Activated CD4-positive, alpha-beta memory T cell treated with anti-CD3 and anti-CD28 coated beads for 36 hours (primary cell): ENCODE results near the gene SSR4. TPM values are rescaled to one million over a fixed set of nuclear protein-coding genes. Genes with fewer than 3 reads are reported as not detected.

Experiments
- CTCF ChIA-PET: fragments of 350-600 bp; sonication (Branson Sonifier 250); formaldehyde crosslinking; loops from one replicate; lab custom pipeline; 2021; ENCODE audit warnings: antibody characterized with exemption, inconsistent platforms; lab: Charles Lee
- POLR2A ChIA-PET: fragments of 350-600 bp; sonication (Branson Sonifier 250); formaldehyde crosslinking; loops from one replicate; lab custom pipeline; 2021; ENCODE audit warnings: antibody characterized with exemption; lab: Charles Lee
- DNase-seq: peaks from one replicate; pipeline ENCODE4 v3.0.0-alpha.2; 2020
- H3K27ac Mint-ChIP-seq: one replicate; pipeline ENCODE4 v1.8.0; 2021; ENCODE audit warnings: mixed read lengths
- H3K27me3 Mint-ChIP-seq: one replicate; pipeline ENCODE4 v1.8.0; 2021; ENCODE audit warnings: mixed read lengths
- H3K36me3 Mint-ChIP-seq: one replicate; pipeline ENCODE4 v1.8.0; 2021; ENCODE audit warnings: mixed read lengths
- H3K4me1 Mint-ChIP-seq: one replicate; pipeline ENCODE4 v1.8.0; 2021; ENCODE audit warnings: low read depth, mixed read lengths
- H3K4me3 Mint-ChIP-seq: one replicate; pipeline ENCODE4 v1.8.0; 2021; ENCODE audit warnings: mild to moderate bottlenecking, mixed read lengths
- H3K9me3 Mint-ChIP-seq: one replicate; pipeline ENCODE4 v1.8.0; 2021; ENCODE audit warnings: mixed read lengths
- intact Hi-C: fragments of 100-400 bp; cut with micrococcal nuclease; formaldehyde crosslinking; loops from one replicate; pipeline ENCODE4 v1.15.1; 2023
- total RNA-seq, 2 experiments: library from RNA; stranded (reverse); gene quantifications; one replicate each; pipeline ENCODE4 v1.2.3, GENCODE V29; 2021

The SSR4 gene
- total RNA-seq, 2 experiments from 2014 or later: 194 to 203 TPM

- peak overlapping the region; percentile 26 for H3K4me3 Mint-ChIP-seq
- intact Hi-C loops: loop anchor here (10.0 kb wide), 1 partner anchor 53 kb away; the partner anchor contains the start of gene L1CAM
- POLR2A ChIA-PET: no interaction called here
Observed at GRCh38 chrX:153831429-153832150, 37.1 kb downstream of the SSR4 start.

GRCh38 chrX:153832728-153833127 lies 38.3 kb downstream of the SSR4 start:
- Mint-ChIP-seq H3K27ac (no peak overlapping the region), H3K4me3 (no peak overlapping the region), H3K9me3 (no peaks in the 10 kb centered on the region), H3K27me3 (no peaks in the 10 kb centered on the region), H3K4me1 (peaks cover 4% of the 10 kb centered on the region), H3K36me3 (no peaks in the 10 kb centered on the region)
- no peak for DNase-seq
- ChIA-PET CTCF (no interaction called here), POLR2A (no interaction called here)
- intact Hi-C loops: loop anchor here (10.0 kb wide), 1 partner anchor 52 kb away; the partner anchor contains the start of gene L1CAM

More at GRCh38 chrX:153831429-153832150, 37.1 kb downstream of the SSR4 start:
- H3K36me3 Mint-ChIP-seq: no peaks in the 10 kb centered on the region
- no peak for DNase-seq
- CTCF ChIA-PET: no interaction called here
- H3K27me3 Mint-ChIP-seq: no peaks in the 10 kb centered on the region
- no peaks in the 10 kb centered on the region for H3K9me3 Mint-ChIP-seq
- no peak overlapping the region for H3K27ac Mint-ChIP-seq
- peaks cover 14% of the 10 kb centered on the region for H3K4me1 Mint-ChIP-seq

GRCh38 chrX:153836921-153837320 lies 42.5 kb downstream of the SSR4 start:
- CTCF ChIA-PET: no interaction called here
- Mint-ChIP-seq H3K36me3 (no peaks in the 10 kb centered on the region), H3K27ac (no peak overlapping the region), H3K4me1 (no peaks in the 10 kb centered on the region), H3K9me3 (no peaks in the 10 kb centered on the region), H3K27me3 (peaks cover 2% of the 10 kb centered on the region), H3K4me3 (no peak overlapping the region)
- DNase-seq: no peak
- intact Hi-C loops: loop anchor here (10.0 kb wide), 1 partner anchor 48 kb away; the partner anchor contains the start of gene L1CAM
- POLR2A ChIA-PET: no interaction called here

GRCh38 chrX:153844509-153845082 lies 50.1 kb downstream of the SSR4 start:
- peaks cover 6% of the 10 kb centered on the region for H3K27me3 Mint-ChIP-seq
- POLR2A ChIA-PET: no interaction called here
- H3K9me3 Mint-ChIP-seq: no peaks in the 10 kb centered on the region

GRCh38 chrX:153845195-153845594 lies 50.7 kb downstream of the SSR4 start:
- H3K27me3 Mint-ChIP-seq: peaks cover 6% of the 10 kb centered on the region
- POLR2A ChIA-PET: no interaction called here
- H3K4me1 Mint-ChIP-seq: no peaks in the 10 kb centered on the region
- intact Hi-C loops: no loop called here
- CTCF ChIA-PET: no interaction called here
- DNase-seq: no peak
- H3K27ac Mint-ChIP-seq: no peak overlapping the region
- H3K36me3 Mint-ChIP-seq: no peaks in the 10 kb centered on the region
- H3K9me3 Mint-ChIP-seq: no peaks in the 10 kb centered on the region
- no peak overlapping the region for H3K4me3 Mint-ChIP-seq

More at GRCh38 chrX:153844509-153845082, 50.1 kb downstream of the SSR4 start:
- no peaks in the 10 kb centered on the region for H3K4me1 Mint-ChIP-seq
- H3K4me3 Mint-ChIP-seq: no peak overlapping the region
- CTCF ChIA-PET: no interaction called here
- no peak overlapping the region for H3K27ac Mint-ChIP-seq
- no peak for DNase-seq
- intact Hi-C loops: no loop called here
- no peaks in the 10 kb centered on the region for H3K36me3 Mint-ChIP-seq

GRCh38 chrX:153845842-153846241 lies 51.4 kb downstream of the SSR4 start:
- intact Hi-C loops: no loop called here
- H3K36me3 Mint-ChIP-seq: no peaks in the 10 kb centered on the region
- DNase-seq: no peak
- H3K4me3 Mint-ChIP-seq: no peak overlapping the region
- no peak overlapping the region for H3K27ac Mint-ChIP-seq
- no peaks in the 10 kb centered on the region for H3K9me3 Mint-ChIP-seq
- ChIA-PET CTCF (no interaction called here), POLR2A (no interaction called here)
- peaks cover 6% of the 10 kb centered on the region for H3K27me3 Mint-ChIP-seq
- no peaks in the 10 kb centered on the region for H3K4me1 Mint-ChIP-seq

Other genes starting within 250 kb of the SSR4 start
- gene CCNQ, start 195.5 kb upstream of the SSR4 start, total RNA-seq: 10 to 100 TPM; 18.1 to 18.9 TPM
- gene DUSP9, start 147.5 kb upstream of the SSR4 start, total RNA-seq: under 1 TPM; 0.12 to 0.26 TPM
- gene PNCK, start 120.9 kb upstream of the SSR4 start, total RNA-seq: under 1 TPM in 1 of 2 experiments, not detected in 1; 0.36 TPM
- gene SLC6A8, start 106.7 kb upstream of the SSR4 start, total RNA-seq: 1 to 10 TPM in 1 of 2 experiments, under 1 TPM in 1; 0.95 to 1.3 TPM
- 100 to 1,000 TPM; 119 to 121 TPM for gene BCAP31, start 70.3 kb upstream of the SSR4 start, total RNA-seq
- 1 to 10 TPM; 4.8 TPM for gene ABCD1, start 69.8 kb upstream of the SSR4 start, total RNA-seq
- gene PLXNB3, start 30.4 kb upstream of the SSR4 start, total RNA-seq: under 1 TPM; 0.29 to 0.69 TPM
- gene SRPK3, start 13.6 kb upstream of the SSR4 start, total RNA-seq: not detected
- 10 to 100 TPM; 45.9 to 51.5 TPM for gene IDH3G, start 293 bp upstream of the SSR4 start, total RNA-seq
- gene PDZD4, start 35.9 kb downstream of the SSR4 start, total RNA-seq: 1 to 10 TPM; 4.9 to 5.7 TPM
- gene L1CAM, start 91.5 kb downstream of the SSR4 start, total RNA-seq: 1 to 10 TPM in 1 of 2 experiments, under 1 TPM in 1; 0.45 to 1.3 TPM
- not detected for gene AVPR2, start 110.0 kb downstream of the SSR4 start, total RNA-seq
- 100 to 1,000 TPM; 151 to 160 TPM for gene ARHGAP4, start 131.6 kb downstream of the SSR4 start, total RNA-seq
- 100 to 1,000 TPM; 106 to 115 TPM for gene NAA10, start 140.4 kb downstream of the SSR4 start, total RNA-seq
- gene RENBP, start 150.0 kb downstream of the SSR4 start, total RNA-seq: 1 to 10 TPM; 8.2 to 8.4 TPM
- 10 to 100 TPM; 90.4 to 93.0 TPM for gene HCFC1, start 177.2 kb downstream of the SSR4 start, total RNA-seq
- 1 to 10 TPM; 8.6 to 9.1 TPM for gene TMEM187, start 178.1 kb downstream of the SSR4 start, total RNA-seq
- 100 to 1,000 TPM in 1 of 2 experiments, 10 to 100 TPM in 1; 99.6 to 106 TPM for gene IRAK1, start 225.2 kb downstream of the SSR4 start, total RNA-seq